ENCODE results near the gene COPS9.

- TF ChIP-seq, protein P1, sequence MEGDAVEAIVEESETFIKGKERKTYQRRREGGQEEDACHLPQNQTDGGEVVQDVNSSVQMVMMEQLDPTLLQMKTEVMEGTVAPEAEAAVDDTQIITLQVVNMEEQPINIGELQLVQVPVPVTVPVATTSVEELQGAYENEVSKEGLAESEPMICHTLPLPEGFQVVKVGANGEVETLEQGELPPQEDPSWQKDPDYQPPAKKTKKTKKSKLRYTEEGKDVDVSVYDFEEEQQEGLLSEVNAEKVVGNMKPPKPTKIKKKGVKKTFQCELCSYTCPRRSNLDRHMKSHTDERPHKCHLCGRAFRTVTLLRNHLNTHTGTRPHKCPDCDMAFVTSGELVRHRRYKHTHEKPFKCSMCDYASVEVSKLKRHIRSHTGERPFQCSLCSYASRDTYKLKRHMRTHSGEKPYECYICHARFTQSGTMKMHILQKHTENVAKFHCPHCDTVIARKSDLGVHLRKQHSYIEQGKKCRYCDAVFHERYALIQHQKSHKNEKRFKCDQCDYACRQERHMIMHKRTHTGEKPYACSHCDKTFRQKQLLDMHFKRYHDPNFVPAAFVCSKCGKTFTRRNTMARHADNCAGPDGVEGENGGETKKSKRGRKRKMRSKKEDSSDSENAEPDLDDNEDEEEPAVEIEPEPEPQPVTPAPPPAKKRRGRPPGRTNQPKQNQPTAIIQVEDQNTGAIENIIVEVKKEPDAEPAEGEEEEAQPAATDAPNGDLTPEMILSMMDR (IDR thresholded peaks at IDR 0.05), result no peak
- TF ChIP-seq POLR2AphosphoS5 (IDR thresholded peaks at IDR 0.05; ENCODE audit: low read depth, low read length) (no peak), TCF7L2 (IDR thresholded peaks at IDR 0.05; ENCODE audit: low read depth, low read length) (no peak), REST (IDR thresholded peaks at IDR 0.05; ENCODE audit: insufficient read depth in 1 of 2, low read depth in 2 of 2, low read length in 1 of 2) (no peak), SIN3A (IDR thresholded peaks at IDR 0.05; ENCODE audit: borderline replicate concordance, insufficient read depth, low read depth, low read length) (no peak)
These were observed 7.2 kb upstream of the COPS9 start for GRCh38 chr2:240143276-240143675.
